Mesenteric fat pad (tissue), 1 donor: Measurements from ENCODE around the gene EEF1AKMT3. TPM values are rescaled to one million over a fixed set of nuclear protein-coding genes. Genes with fewer than 3 reads are reported as not detected.
"Not testable (repeated sequence)": the region's sequence is repeated elsewhere in the genome, so short reads cannot be mapped to it uniquely, and the experiment has no call there.

Source experiments
- DNase-seq: peaks from one replicate; pipeline ENCODE4 v3.0.0-alpha.2; 2020; ENCODE audit warnings: low spot score
- total RNA-seq: library from RNA; stranded (reverse); fragmentation: NEBNext Ultra II Directional; extraction: Animal tissue kit (Norgen Biotek cat#: 25700); gene quantifications from one replicate; pipeline ENCODE4 v1.2.1, GENCODE V29; 2021
- donor health status: DM: yes; HTN: yes; CAD: no.

EEF1AKMT3 gene
- total RNA-seq, 1 donor from 2014 or later = 7.2 TPM

- DNase-seq = no peak
These were observed 43.0 kb downstream of the EEF1AKMT3 start for GRCh38 chr12:57815177-57816000.

DNA sequence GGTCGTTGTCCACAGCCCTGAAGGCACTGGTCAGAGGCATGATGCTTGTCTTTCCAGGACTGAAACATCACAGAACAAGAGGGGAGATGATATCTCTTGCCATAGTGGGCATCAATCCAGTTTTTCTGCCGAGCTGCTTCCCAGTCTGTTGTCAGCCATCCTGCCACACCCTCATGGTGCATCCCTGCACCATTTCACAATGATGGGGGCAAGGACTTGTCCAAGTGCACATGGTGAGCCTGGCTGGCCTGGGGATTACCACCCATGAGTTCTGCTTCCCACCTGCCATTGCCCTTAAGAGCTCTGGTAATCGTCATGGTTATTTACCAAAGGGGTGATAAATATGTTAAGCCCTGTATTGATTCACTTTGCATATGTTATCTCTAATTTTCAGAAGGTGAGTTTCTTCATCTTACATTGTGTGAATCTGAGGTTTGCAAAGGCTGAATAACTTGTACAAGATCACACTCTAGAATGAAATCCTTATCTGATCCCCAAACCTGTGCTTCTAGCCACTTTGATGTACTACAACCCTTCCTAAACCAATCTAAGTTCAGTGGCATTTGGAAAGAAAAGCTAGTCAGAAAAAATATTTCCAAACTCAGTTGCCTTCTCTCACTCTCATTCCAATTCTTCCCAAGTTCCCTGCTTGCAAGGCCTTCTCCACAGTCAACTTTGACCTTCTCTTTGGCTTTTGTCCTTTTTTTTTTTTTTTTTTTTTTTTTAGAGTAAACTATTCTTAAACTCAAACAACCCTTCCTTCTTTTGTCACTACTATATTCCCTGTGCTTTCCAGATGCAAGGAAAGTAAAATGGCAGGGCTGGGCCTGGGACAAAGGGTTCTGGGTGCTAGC is 43.8 kb downstream of the EEF1AKMT3 start:
- DNase-seq = no peak

GRCh38 chr12:57816855-57817151 is 44.4 kb downstream of the EEF1AKMT3 start:
- DNase-seq = no peak

DNA sequence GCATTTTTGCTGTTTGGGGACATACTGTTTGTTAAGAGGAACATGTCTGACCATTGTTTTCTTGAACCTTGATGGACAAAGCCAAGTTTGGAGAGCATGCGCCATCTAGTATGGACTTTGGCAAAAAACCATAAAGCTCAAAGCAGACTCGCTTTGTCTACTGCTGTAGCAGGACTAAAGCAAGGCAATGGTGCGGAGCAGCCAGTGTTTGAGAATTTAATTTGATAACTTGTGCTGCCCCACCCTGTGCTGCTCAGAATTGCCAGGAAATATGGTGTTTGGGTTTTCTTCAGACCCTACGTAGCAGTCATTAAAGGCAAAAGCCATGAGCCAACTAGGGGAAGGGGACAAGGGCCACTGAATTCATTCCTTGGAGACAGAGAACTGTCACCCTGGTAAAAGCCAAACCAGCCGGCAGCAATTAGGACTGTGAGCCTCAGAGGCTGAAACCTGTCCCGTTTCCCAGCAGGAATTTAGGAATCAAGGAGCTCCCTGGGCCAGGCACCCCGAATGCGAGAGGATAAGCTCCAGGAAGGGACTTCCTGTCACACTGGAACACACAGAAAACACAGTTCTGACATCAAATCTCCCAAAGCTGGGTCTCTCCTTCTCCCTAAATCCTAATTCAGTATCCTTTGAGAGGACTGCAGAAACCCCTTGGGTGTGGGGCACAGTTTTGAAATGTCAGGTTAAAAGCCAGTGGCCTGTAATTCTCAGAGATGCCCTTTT is 45.0 kb downstream of the EEF1AKMT3 start:
- no peak for DNase-seq

DNA sequence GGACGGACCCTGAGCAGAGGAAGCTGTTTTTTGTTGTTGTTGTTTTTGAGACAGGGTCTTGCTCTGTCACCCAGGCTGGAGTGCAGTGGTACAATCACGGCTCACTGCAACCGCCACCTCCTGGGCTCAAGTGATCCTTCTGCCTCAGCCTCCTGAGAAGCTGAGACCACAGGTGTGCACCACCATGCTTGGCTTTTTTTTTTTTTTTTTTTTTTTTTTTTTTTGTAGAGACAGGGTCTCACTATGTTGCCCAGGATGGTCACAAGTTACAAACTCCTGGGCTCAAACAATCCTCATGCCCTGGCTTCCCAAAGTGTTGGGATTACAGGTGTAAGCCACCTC is 45.5 kb downstream of the EEF1AKMT3 start:
- DNase-seq = not testable (repeated sequence)

DNA sequence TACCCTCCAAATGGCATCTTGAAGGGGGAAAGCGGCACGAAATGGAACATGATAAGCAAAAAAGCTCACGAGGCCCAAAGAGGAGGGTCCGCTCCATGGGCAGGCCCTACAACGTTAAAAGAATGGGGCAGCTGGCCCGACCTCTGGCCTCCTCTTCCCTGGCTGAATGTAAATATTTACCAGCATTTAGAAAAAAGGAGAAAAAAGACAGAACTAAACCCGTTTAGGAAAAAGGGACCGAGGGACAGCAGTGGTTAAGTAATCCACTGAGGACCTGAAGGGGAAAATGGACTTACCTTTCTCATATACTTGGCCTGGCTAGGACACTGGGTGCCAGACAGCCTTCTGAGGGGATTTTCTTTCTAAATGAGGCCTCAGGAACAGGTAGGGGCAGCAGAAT is 47.7 kb downstream of the EEF1AKMT3 start:
- not testable (repeated sequence) for DNase-seq

GRCh38 chr12:57821015-57821414 is 48.6 kb downstream of the EEF1AKMT3 start:
- not testable (repeated sequence) for DNase-seq

GRCh38 chr12:57821474-57822214 is 49.2 kb downstream of the EEF1AKMT3 start:
- DNase-seq = no peak

GRCh38 chr12:57822392-57823130 is 50.1 kb downstream of the EEF1AKMT3 start:
- no peak for DNase-seq

DNA sequence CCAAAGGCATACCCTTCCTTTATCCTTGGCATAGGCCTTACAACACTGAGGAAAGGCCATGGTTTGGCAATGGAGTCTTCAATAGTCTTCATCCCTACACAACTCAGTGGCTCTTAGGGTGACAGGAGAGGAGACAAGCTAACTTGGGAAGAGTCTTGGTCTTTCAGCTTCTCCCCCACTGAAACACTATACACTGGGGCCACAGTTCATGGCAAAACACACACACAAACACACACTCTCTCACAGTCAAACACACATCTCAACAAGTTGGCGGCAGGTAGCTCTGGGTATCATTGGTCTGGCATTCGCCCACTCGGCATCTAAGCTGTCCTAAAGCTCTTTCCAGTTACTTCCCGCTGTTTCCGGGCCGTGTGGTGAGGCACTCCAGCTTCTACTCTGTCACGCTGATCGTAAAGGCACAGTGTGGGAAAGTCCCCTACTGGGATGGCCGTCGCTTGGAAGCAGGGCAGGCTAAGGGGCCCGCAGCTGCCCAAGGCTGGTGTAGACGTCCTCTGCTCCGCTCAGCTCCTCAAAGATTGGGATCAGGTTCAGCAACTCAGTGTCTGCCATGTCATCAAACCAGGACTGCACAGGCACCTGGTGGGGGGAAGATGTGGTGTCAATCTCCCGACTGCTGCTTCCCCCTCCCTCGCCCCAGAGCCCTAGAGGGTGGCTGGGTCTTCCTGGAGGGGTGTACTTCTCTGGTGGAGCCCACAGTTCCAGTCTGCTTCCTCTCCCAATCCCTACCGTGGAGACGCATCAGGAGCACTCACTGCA is 50.9 kb downstream of the EEF1AKMT3 start:
- no peak for DNase-seq

DNA sequence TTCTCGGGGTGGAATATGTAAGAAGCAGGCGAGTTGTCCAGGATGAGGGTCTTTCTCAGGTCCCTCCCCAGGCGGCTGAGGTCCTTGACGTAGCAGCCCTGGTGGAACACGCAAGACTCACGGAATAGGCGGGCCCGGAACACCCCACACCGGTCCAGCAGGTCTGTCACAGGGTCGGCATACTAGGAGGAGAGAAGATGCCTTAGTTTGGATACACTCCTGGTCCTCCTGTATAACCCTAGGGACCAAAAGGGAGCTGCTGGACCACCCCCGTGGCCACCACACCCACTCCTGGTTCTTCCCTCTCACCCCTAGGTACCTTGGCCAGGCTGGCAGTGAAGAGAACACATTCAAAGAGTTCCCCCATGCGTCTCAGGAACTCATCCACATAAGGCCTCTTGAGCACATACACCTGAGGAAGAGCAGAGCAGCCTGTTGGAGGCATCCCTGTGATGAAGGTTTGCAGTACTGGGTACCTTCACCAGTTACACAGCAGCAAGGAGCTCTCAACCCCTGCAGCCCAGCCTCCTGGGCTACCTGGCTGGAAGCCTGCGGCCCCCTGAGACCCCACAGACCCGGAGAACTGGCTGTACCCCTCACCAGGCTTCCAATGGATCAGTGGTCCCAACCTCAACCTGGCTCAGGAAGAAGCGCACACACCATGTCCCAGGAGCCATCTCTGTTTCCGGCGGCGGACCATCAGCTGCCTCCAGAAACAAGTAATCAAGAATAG is 51.7 kb downstream of the EEF1AKMT3 start:
- DNase-seq = no peak

GRCh38 chr12:57825451-57825850 is 53.0 kb downstream of the EEF1AKMT3 start:
- no peak for DNase-seq

- no peak for DNase-seq
These were observed 54.0 kb downstream of the EEF1AKMT3 start for GRCh38 chr12:57826400-57826799.

DNA sequence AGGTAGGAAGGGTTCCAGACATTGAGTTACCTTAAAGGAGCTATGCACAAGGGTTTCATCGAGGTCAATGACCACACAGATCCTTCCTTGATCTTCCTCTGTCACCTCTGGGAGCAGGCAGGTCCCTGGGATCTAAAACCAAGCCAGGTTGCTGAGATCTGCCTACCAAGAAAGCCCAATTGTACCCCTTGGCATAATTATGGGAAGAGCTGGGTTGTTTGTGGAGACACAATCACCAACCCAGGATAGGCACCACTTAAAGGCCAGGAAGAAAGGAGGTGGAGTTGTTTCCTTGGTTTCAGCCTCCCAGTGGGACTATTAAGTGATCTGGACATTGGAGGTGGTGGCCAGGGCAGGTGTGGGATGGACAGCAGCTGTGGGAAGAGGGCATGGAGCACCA is 54.6 kb downstream of the EEF1AKMT3 start:
- DNase-seq = no peak

- no peak for DNase-seq
These were observed 56.8 kb downstream of the EEF1AKMT3 start for GRCh38 chr12:57829025-57829777.

- no peak for DNase-seq
These were observed 58.0 kb downstream of the EEF1AKMT3 start for GRCh38 chr12:57830393-57830792.
